H1 (cell line): Measurements from ENCODE around the gene FAM193B. TPM values are rescaled to one million over a fixed set of nuclear protein-coding genes. Genes with fewer than 3 reads are reported as not detected.

ENCODE experiments used
- BRCA1 ChIP-seq: IDR thresholded peaks from 2 replicates; pipeline ENCODE4 v1.6.1; 2012; ENCODE audit warnings: low read depth, low read length, improper control_type of control experiment
- CREB1 ChIP-seq: IDR thresholded peaks from 2 replicates; pipeline ENCODE4 v1.6.1; 2012; ENCODE audit warnings: inconsistent platforms
- EGR1 ChIP-seq: IDR thresholded peaks from 2 replicates; pipeline ENCODE4 v1.6.1; 2011; ENCODE audit warnings: low read depth, low read length, borderline replicate concordance
- EP300 ChIP-seq, 2 experiments: IDR thresholded peaks; 1 replicate in 1 of 2; 2 replicates in 1 of 2; pipeline ENCODE4 v1.6.1; 2011 to 2012; ENCODE audit warnings: low read depth in 2 of 2, low read length in 2 of 2, mild to moderate bottlenecking in 2 of 2, borderline replicate concordance in 1 of 2, inconsistent platforms in 1 of 2, moderate library complexity in 1 of 2
- HDAC2 ChIP-seq, 2 experiments: fragments of 300-600 bp in 1 of 2; sonication (generic) in 1 of 2; IDR thresholded peaks; 2 replicates each; pipeline ENCODE4 v1.6.1; 2011 to 2012; ENCODE audit warnings: low read depth in 2 of 2, low read length in 2 of 2, mild to moderate bottlenecking in 2 of 2, moderate library complexity in 2 of 2, borderline replicate concordance in 1 of 2, inconsistent platforms in 1 of 2
- KDM1A ChIP-seq: fragments of 200-600, 300-600 bp; sonication (generic); IDR thresholded peaks from 2 replicates; pipeline ENCODE4 v1.7.1; 2016; ENCODE audit warnings: mild to moderate bottlenecking, low read length, borderline replicate concordance
- NANOG ChIP-seq: IDR thresholded peaks from 2 replicates; pipeline ENCODE4 v1.6.1; 2011; ENCODE audit warnings: low read length, low read depth, mild to moderate bottlenecking, inconsistent platforms; ENCODE audit not compliant: insufficient read depth, poor library complexity, severe bottlenecking
- POLR2A ChIP-seq, 2 experiments: IDR thresholded peaks; 1 replicate in 1 of 2; 2 replicates in 1 of 2; pipeline ENCODE4 v1.6.1; 2011; ENCODE audit warnings: low read depth in 2 of 2, low read length in 2 of 2, mild to moderate bottlenecking in 2 of 2; ENCODE audit errors: control extremely low read depth in 1 of 2
- RAD21 ChIP-seq, 2 experiments: IDR thresholded peaks in 1 of 2; conservative IDR thresholded peaks in 1 of 2; 2 replicates each; pipeline ENCODE4 v1.6.1; 2011; ENCODE audit warnings: low read depth in 2 of 2, low read length in 2 of 2, improper control_type of control experiment in 1 of 2, inconsistent platforms in 1 of 2, mild to moderate bottlenecking in 1 of 2, moderate library complexity in 1 of 2
- SIRT6 ChIP-seq: IDR thresholded peaks from one replicate; pipeline ENCODE4 v1.7.1; 2012; ENCODE audit warnings: low read length, inconsistent platforms
- SP2 ChIP-seq: IDR thresholded peaks from 2 replicates; pipeline ENCODE4 v1.6.1; 2012; ENCODE audit warnings: mild to moderate bottlenecking, low read length, inconsistent platforms
- SUZ12 ChIP-seq: fragments of 200-600 bp; sonication (generic); IDR thresholded peaks from 2 replicates; pipeline ENCODE4 v1.6.1; 2012; ENCODE audit warnings: mild to moderate bottlenecking, inconsistent platforms, low read length, moderate library complexity, mixed read lengths
- TCF12 ChIP-seq: IDR thresholded peaks from 2 replicates; pipeline ENCODE4 v1.6.1; 2011; ENCODE audit warnings: low read depth, mild to moderate bottlenecking, low read length
- YY1 ChIP-seq: IDR thresholded peaks from 2 replicates; pipeline ENCODE4 v1.6.1; 2011; ENCODE audit warnings: low read depth, mild to moderate bottlenecking, low read length
- polyA plus RNA-seq, 7 experiments: library from polyadenylated mRNA; depleted of rRNA in 3 of 7; stranded (reverse) in 5 of 7; unstranded in 2 of 7; fragments of >200 nt in 5 of 7; fragments of 200-250 nt in 2 of 7; gene quantifications; 1 replicate in 5 of 7; 2 replicates in 1 of 7; 4 replicates in 1 of 7; pipeline versions ENCODE4 v1.2.1 to v1.2.3, GENCODE V29; 2011 to 2013; ENCODE audit warnings: missing spikeins in 2 of 7, mixed read lengths in 2 of 7
- total RNA-seq: library from RNA; stranded (reverse); fragmentation: NEBNext Ultra II Directional; extraction: Animal tissue kit (Norgen Biotek cat#: 25700); gene quantifications from 2 replicates; pipeline ENCODE4 v1.2.1, GENCODE V29; 2021
- TF ChIP-seq, protein P1 (sequence below): IDR thresholded peaks from 2 replicates; pipeline ENCODE4 v1.6.1; 2012; ENCODE audit warnings: low read length, inconsistent platforms

FAM193B gene
- total and polyA plus RNA-seq, 2 of the 8 experiments (the other 6 are each of a cell fraction or from before 2014, with no cell fraction given), result 49.9 to 69.8 TPM

DNA sequence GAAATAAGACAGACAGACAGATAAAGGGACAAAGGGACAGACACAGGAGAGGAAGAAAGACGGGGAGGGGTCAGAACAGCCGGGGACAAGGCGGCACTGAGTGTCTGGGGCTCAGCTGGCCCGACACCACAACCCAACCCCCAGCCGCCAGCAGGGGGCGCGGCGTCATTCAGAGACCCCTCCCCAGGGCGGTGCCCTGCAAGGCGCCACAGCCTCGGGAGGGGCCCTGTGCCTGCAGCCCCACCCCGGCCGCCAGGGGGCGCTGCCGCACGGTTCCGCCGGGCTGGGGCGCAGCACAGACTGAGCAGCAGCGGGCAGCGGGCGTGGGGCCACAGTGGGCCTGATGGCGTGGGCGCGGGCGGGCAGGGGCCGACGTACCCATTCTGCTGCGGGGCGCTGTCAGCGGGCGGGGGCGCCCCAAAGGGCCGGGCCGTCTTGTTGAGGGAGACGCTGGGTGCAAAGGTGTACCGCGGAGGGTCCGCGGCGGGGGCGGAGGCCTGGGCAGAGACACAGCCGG is 62.9 kb downstream of the FAM193B start (continued):
- TF ChIP-seq NANOG (no peak), CREB1 (peak; percentile 78), HDAC2 (IDR thresholded peaks at IDR 0.05; ENCODE audit: borderline replicate concordance in 1 of 2, low read depth in 2 of 2, low read length in 2 of 2) (no peak), KDM1A (no peak), BRCA1 (no peak), YY1 (peak; percentile 72; the same call in 1 of the 2 replicates), EGR1 (no peak), SIRT6 (no peak), EP300 (IDR thresholded peaks at IDR 0.05; ENCODE audit: borderline replicate concordance in 1 of 2, low read depth in 2 of 2, low read length in 2 of 2) (0 out of 3 replicates have a peak, but pooled peaks of 1 of the 2 experiments have one; percentile 36), POLR2A (IDR thresholded peaks at IDR 0.05; ENCODE audit: control extremely low read depth in 1 of 2, low read depth in 2 of 2, low read length in 2 of 2) (0 out of 3 replicates have a peak, but pooled peaks of 1 of the 2 experiments have one; percentile 18), TCF12 (0 out of 2 replicates have a peak, but pooled peaks have one; percentile 18), RAD21 (IDR thresholded peaks at IDR 0.05 in 1 of 2, conservative IDR thresholded peaks at IDR 0.05 in 1 of 2; ENCODE audit: low read depth in 2 of 2, low read length in 2 of 2) (peak; percentile 54 to 72), SUZ12 (no peak), SP2 (no peak)
- TF ChIP-seq, protein P1, sequence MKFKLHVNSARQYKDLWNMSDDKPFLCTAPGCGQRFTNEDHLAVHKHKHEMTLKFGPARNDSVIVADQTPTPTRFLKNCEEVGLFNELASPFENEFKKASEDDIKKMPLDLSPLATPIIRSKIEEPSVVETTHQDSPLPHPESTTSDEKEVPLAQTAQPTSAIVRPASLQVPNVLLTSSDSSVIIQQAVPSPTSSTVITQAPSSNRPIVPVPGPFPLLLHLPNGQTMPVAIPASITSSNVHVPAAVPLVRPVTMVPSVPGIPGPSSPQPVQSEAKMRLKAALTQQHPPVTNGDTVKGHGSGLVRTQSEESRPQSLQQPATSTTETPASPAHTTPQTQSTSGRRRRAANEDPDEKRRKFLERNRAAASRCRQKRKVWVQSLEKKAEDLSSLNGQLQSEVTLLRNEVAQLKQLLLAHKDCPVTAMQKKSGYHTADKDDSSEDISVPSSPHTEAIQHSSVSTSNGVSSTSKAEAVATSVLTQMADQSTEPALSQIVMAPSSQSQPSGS, result no peak
